SK-N-SH (cell line): Measurements from ENCODE around the gene CFHR2.
"Not testable (repeated sequence)": the region's sequence is repeated elsewhere in the genome, so short reads cannot be mapped to it uniquely, and the experiment has no call there.

Experiments used
- CTCF ChIP-seq: fragments of 200-600 bp; sonication (generic); IDR thresholded peaks from 2 replicates; pipeline ENCODE4 v1.6.1; 2017; ENCODE audit warnings: antibody characterized with exemption, mild to moderate bottlenecking, moderate library complexity
- EP300 ChIP-seq, 2 experiments: IDR thresholded peaks; 2 replicates each; pipeline versions ENCODE4 v1.4.0 to v1.6.1; 2012; ENCODE audit warnings: borderline replicate concordance in 1 of 2, low read depth in 1 of 2, low read length in 1 of 2
- POLR2AphosphoS5 ChIP-seq: IDR thresholded peaks from 2 replicates; pipeline ENCODE4 v1.6.1; 2012; ENCODE audit warnings: low read depth, low read length
- RCOR1 ChIP-seq: fragments of 150-350 bp; IDR thresholded peaks from 2 replicates; pipeline ENCODE4 v1.6.1; 2017; ENCODE audit warnings: antibody characterized with exemption, low read length
- RFX5 ChIP-seq: IDR thresholded peaks from 2 replicates; pipeline ENCODE4 v1.6.1; 2012; ENCODE audit warnings: mild to moderate bottlenecking, improper control_type of control experiment, low read length
- SMC3 ChIP-seq: IDR thresholded peaks from 2 replicates; pipeline ENCODE4 v1.6.1; 2012; ENCODE audit warnings: low read depth, low read length, improper control_type of control experiment
- TCF12 ChIP-seq: IDR thresholded peaks from 2 replicates; pipeline ENCODE4 v1.4.0; 2012

DNA sequence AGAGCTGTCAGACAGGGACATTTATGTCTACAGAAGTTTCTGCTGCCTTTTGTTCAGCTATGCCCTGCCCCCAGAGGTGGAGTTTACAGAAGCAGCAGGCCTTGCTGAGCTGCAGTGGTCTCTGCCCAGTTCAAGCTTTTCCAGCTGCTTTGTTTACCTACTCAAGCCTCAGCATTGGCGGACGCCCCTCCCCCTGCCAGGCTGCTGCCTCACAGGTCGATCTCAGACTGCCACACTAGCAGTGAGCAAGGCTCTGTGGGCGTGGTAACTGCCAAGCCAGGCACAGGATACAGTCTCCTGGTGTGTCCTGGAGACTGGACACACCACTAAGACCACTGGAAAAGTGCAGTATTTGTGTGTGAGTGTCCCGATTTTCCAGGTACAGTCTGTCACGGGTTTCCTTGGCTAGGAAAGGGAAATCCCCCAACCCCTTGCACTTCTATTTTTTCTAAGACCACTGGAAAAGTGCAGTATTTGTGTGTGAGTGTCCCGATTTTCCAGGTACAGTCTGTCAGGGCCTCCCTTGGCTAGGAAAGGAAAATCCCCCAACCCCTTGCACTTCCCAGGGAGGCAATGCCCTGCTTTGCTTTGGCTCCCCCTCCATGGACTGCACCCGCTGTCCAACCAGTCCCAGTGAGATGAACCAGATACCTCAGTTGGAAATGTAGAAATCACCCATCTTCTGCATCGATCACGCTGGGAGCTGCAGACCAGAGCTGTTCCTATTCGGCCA, 48.5 kb downstream of the CFHR2 start:
- TF ChIP-seq CTCF; EP300 (IDR thresholded peaks at IDR 0.05; ENCODE audit: borderline replicate concordance in 1 of 2, low read depth in 1 of 2, low read length in 1 of 2); POLR2AphosphoS5; RCOR1; SMC3; TCF12; RFX5: not testable (repeated sequence)
